ENCODE results near the gene OR14A16.

Gene OR14A16

DNA sequence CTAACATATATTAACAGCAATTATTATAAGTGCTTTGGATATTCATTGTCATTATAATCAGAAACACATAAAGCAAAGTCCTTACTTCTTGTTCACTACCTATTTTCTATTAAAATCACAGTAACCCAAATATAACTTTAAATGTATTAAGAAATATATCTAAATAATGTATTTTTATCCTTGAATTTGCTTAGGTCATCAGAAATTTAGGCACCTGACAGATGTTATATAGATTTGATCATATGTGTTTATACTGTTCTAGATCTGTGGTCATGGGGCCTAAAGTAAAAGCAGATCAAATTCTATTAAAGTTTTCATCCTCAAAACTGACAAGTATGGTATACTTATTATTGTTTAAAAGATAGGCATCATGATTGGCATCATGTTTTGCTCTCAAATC, 54.3 kb downstream of the OR14A16 start:
- DNase-seq (ENCODE audit: low read depth, low spot score): no peak

Measured in iPS DF 19.7 (cell line).